HTR-8/SVneo (cell line): ENCODE results near the gene LMX1A.

ENCODE experiments used
- DNase-seq: peaks from one replicate; pipeline ENCODE4 v3.0.0; 2011; ENCODE audit warnings: low spot score, mixed read lengths; ENCODE audit not compliant: insufficient read length
- FAIRE-seq: peaks from 2 replicates; lab custom pipeline; 2011; peaks lifted over from hg19 to GRCh38; lab: Jason Lieb, UNC

The LMX1A gene

GRCh38 chr1:165284454-165284853, 72.1 kb downstream of the LMX1A start:
- FAIRE-seq = no peak

GRCh38 chr1:165281207-165281901, 75.2 kb downstream of the LMX1A start:
- no peak for FAIRE-seq
- DNase-seq = no peak

More at GRCh38 chr1:165284454-165284853, 72.1 kb downstream of the LMX1A start:
- DNase-seq = no peak

GRCh38 chr1:165279882-165280281, 76.6 kb downstream of the LMX1A start:
- FAIRE-seq = no peak
- no peak for DNase-seq

GRCh38 chr1:165276314-165276713, 80.2 kb downstream of the LMX1A start:
- FAIRE-seq = no peak
- no peak for DNase-seq

- FAIRE-seq (no peak), DNase-seq (no peak)
These were observed 91.2 kb downstream of the LMX1A start for GRCh38 chr1:165265196-165265838.

- DNase-seq = no peak
These were observed 96.6 kb downstream of the LMX1A start for GRCh38 chr1:165259706-165260428.

GRCh38 chr1:165259236-165259635, 97.3 kb downstream of the LMX1A start:
- DNase-seq = no peak
- no peak for FAIRE-seq

More at GRCh38 chr1:165259706-165260428, 96.6 kb downstream of the LMX1A start:
- FAIRE-seq = no peak

- FAIRE-seq = no peak
- peak; percentile 15 for DNase-seq
These were observed 98.5 kb downstream of the LMX1A start for GRCh38 chr1:165257969-165258459.

- DNase-seq = no peak
- FAIRE-seq = no peak
These were observed 101.5 kb downstream of the LMX1A start for GRCh38 chr1:165254896-165255625.

GRCh38 chr1:165254376-165254775, 102.1 kb downstream of the LMX1A start:
- FAIRE-seq = no peak

GRCh38 chr1:165253818-165254254, 102.7 kb downstream of the LMX1A start:
- FAIRE-seq (no peak), DNase-seq (no peak)

More at GRCh38 chr1:165254376-165254775, 102.1 kb downstream of the LMX1A start:
- DNase-seq = no peak

GRCh38 chr1:165248969-165249571, 107.4 kb downstream of the LMX1A start:
- DNase-seq (no peak), FAIRE-seq (no peak)

GRCh38 chr1:165241952-165242351, 114.6 kb downstream of the LMX1A start:
- FAIRE-seq (no peak), DNase-seq (no peak)

GRCh38 chr1:165241321-165241720, 115.2 kb downstream of the LMX1A start:
- FAIRE-seq (no peak), DNase-seq (no peak)

GRCh38 chr1:165240492-165240891, 116.0 kb downstream of the LMX1A start:
- FAIRE-seq (no peak), DNase-seq (no peak)

- FAIRE-seq (no peak), DNase-seq (no peak)
These were observed 116.6 kb downstream of the LMX1A start for GRCh38 chr1:165239873-165240272.

- no peak for DNase-seq
- FAIRE-seq = no peak
These were observed 120.7 kb downstream of the LMX1A start for GRCh38 chr1:165235777-165236291.

- no peak for DNase-seq
- FAIRE-seq = no peak
These were observed 121.2 kb downstream of the LMX1A start for GRCh38 chr1:165235155-165235776.

- DNase-seq (no peak), FAIRE-seq (no peak)
These were observed 122.4 kb downstream of the LMX1A start for GRCh38 chr1:165234149-165234548.
